HL-60 (cell line): ENCODE data around the gene SCYL1.
"Not testable (repeated sequence)": the region's sequence is repeated elsewhere in the genome, so short reads cannot be mapped to it uniquely, and the experiment has no call there.

Experiments used
- CTCF ChIP-seq: IDR thresholded peaks from one replicate; pipeline ENCODE4 v1.5.1; 2011; ENCODE audit warnings: low read length, control low read depth, inconsistent platforms; ENCODE audit not compliant: insufficient read depth
- REST ChIP-seq: IDR thresholded peaks from 2 replicates; pipeline ENCODE4 v1.6.1; 2012; ENCODE audit warnings: low read depth; ENCODE audit not compliant: insufficient replicate concordance

GRCh38 chr11:65512311-65512710, 12.6 kb upstream of the SCYL1 start:
- not testable (repeated sequence) for TF ChIP-seq CTCF, REST
